HEK293 (cell line): Measurements from ENCODE around the gene KLHL15.

Source experiments
- CTCF ChIA-PET: fragments of 350-600 bp; formaldehyde crosslinking; extraction: SDS; loops from one replicate; lab custom pipeline; 2021; ENCODE audit warnings: antibody characterized with exemption; lab: Yijun Ruan, JAX
- POLR2A ChIA-PET: fragments of 300-600 bp; formaldehyde crosslinking; extraction: SDS; loops from one replicate; lab custom pipeline; 2020; ENCODE audit warnings: antibody characterized with exemption, inconsistent platforms; lab: Yijun Ruan, JAX
- H3K27ac ChIP-seq: fragments of 200-500 bp; sonication (Bioruptor generic); 2 replicates; pipeline ENCODE4 v1.5.1; 2014; ENCODE audit warnings: low read depth, low read length, control low read depth, inconsistent platforms; ENCODE audit errors: extremely low read depth
- H3K36me3 ChIP-seq, 2 experiments: fragments of 200-500 bp in 1 of 2; sonication (Bioruptor generic) in 1 of 2; 1 replicate in 1 of 2; 2 replicates in 1 of 2; pipeline ENCODE4 v1.5.1; 2014 to 2017; ENCODE audit warnings: inconsistent platforms in 2 of 2, low read length in 2 of 2; ENCODE audit not compliant: control insufficient read depth in 2 of 2, insufficient read depth in 1 of 2
- H3K4me1 ChIP-seq: fragments of 200-500 bp; sonication (Bioruptor generic); 2 replicates; pipeline ENCODE4 v1.5.1; 2014; ENCODE audit warnings: mild to moderate bottlenecking, low read length, inconsistent platforms; ENCODE audit not compliant: control insufficient read depth, insufficient read depth
- H3K4me3 ChIP-seq: 2 replicates; pipeline ENCODE4 v1.5.1; 2011; ENCODE audit warnings: low read depth, mild to moderate bottlenecking, control low read depth, low read length, moderate library complexity
- H3K9me3 ChIP-seq: fragments of 200-500 bp; sonication (Bioruptor generic); 2 replicates; pipeline ENCODE4 v1.5.1; 2014; ENCODE audit warnings: low read depth, low read length, inconsistent platforms; ENCODE audit not compliant: control insufficient read depth, insufficient read depth
- HOXC10 ChIP-seq: sonication (generic); formaldehyde crosslinking; IDR thresholded peaks from 2 replicates; pipeline ENCODE4 v1.8.1; 2023; ENCODE audit warnings: mild to moderate bottlenecking, missing genetic modification reagents
- KLF16 ChIP-seq: fragments of 450-650 bp; formaldehyde crosslinking; IDR thresholded peaks from 2 replicates; pipeline ENCODE4 v1.5.1; 2017; ENCODE audit warnings: missing biosample characterization, missing genetic modification characterization
- OVOL3 ChIP-seq: fragments of 450-650 bp; formaldehyde crosslinking; IDR thresholded peaks from 2 replicates; pipeline ENCODE4 v1.5.1; 2016; ENCODE audit warnings: missing biosample characterization, missing genetic modification characterization
- ZNF133 ChIP-seq: fragments of 450-650 bp; formaldehyde crosslinking; IDR thresholded peaks from 2 replicates; pipeline ENCODE4 v1.5.1; 2016; ENCODE audit warnings: missing biosample characterization, missing genetic modification characterization
- ZNF292 ChIP-seq: fragments of 450-650 bp; formaldehyde crosslinking; IDR thresholded peaks from 2 replicates; pipeline ENCODE4 v1.5.1; 2016; ENCODE audit warnings: low read depth, missing biosample characterization, missing genetic modification characterization, borderline replicate concordance
- ZNF341 ChIP-seq: fragments of 450-650 bp; formaldehyde crosslinking; IDR thresholded peaks from 2 replicates; pipeline ENCODE4; 2016; ENCODE audit warnings: low read depth, missing biosample characterization, missing genetic modification characterization
- ZNF473 ChIP-seq: fragments of 450-650 bp; formaldehyde crosslinking; IDR thresholded peaks from 2 replicates; pipeline ENCODE4 v1.5.1; 2017; ENCODE audit warnings: missing biosample characterization, missing genetic modification characterization
- ZNF48 ChIP-seq: fragments of 450-650 bp; formaldehyde crosslinking; IDR thresholded peaks from 2 replicates; pipeline ENCODE4 v1.5.1; 2016; ENCODE audit warnings: missing biosample characterization, missing genetic modification characterization
- ZNF549 ChIP-seq: fragments of 450-650 bp; IDR thresholded peaks from 2 replicates; pipeline ENCODE4 v1.5.1; 2018; ENCODE audit warnings: missing biosample characterization, missing genetic modification characterization, mild to moderate bottlenecking, inconsistent platforms, moderate library complexity
- ZNF596 ChIP-seq: fragments of 450-650 bp; IDR thresholded peaks from 2 replicates; pipeline ENCODE4 v1.5.0; 2018; ENCODE audit warnings: missing biosample characterization, mild to moderate bottlenecking, missing genetic modification characterization, moderate library complexity
- ZNF707 ChIP-seq: fragments of 450-650 bp; formaldehyde crosslinking; IDR thresholded peaks from 2 replicates; pipeline ENCODE4 v1.5.1; 2016; ENCODE audit warnings: missing biosample characterization, missing genetic modification characterization
- ZNF791 ChIP-seq: fragments of 450-650 bp; formaldehyde crosslinking; IDR thresholded peaks from 2 replicates; pipeline ENCODE4 v1.5.1; 2016; ENCODE audit warnings: missing biosample characterization, missing genetic modification characterization
- ZNF830 ChIP-seq: fragments of 450-650 bp; IDR thresholded peaks from 2 replicates; pipeline ENCODE4 v1.5.0; 2018; ENCODE audit warnings: missing biosample characterization, missing genetic modification characterization, low read depth, mild to moderate bottlenecking, moderate library complexity
- TF ChIP-seq, protein P1 (sequence below): fragments of 450-650 bp; formaldehyde crosslinking; IDR thresholded peaks from 2 replicates; pipeline ENCODE4 v1.5.1; 2016; ENCODE audit warnings: missing biosample characterization, missing genetic modification characterization, borderline replicate concordance
- TF ChIP-seq, protein P2 (sequence below): fragments of 450-650 bp; formaldehyde crosslinking; IDR thresholded peaks from 2 replicates; pipeline ENCODE4 v1.5.1; 2016; ENCODE audit warnings: missing biosample characterization, missing genetic modification characterization
- TF ChIP-seq, protein P3 (sequence below): fragments of 450-650 bp; formaldehyde crosslinking; IDR thresholded peaks from 2 replicates; pipeline ENCODE4 v1.5.0; 2017; ENCODE audit warnings: missing biosample characterization, missing genetic modification characterization, borderline replicate concordance
- TF ChIP-seq, protein P4 (sequence below): fragments of 450-650 bp; formaldehyde crosslinking; IDR thresholded peaks from 2 replicates; pipeline ENCODE4 v1.5.1; 2017; ENCODE audit warnings: missing biosample characterization, missing genetic modification characterization

The KLHL15 gene

DNA sequence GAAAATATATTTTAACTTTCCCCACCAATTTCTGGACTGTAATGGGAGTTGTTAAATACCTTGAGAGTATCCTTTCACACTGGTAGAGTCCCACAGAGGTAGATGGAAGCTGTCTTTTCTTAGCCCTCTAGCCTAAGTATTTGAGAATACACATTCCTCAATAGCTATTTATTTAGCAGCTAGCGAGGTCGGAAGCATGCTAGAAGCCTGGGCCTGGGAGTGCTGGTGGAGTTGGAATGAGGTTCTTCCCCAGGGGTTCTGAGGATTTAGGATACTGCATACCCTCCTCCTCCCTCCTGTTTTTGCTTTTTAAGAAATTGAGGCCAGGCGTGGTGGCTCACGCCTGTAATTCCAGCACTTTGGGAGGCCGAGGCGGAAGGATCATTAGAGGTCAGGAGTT, 999 bp upstream of the KLHL15 start:
- TF ChIP-seq ZNF707 (tag by site-specific recombination) (no peak), OVOL3 (no peak), HOXC10 (CRISPR knock-in tag) (no peak), ZNF133 (no peak), ZNF341 (tag by site-specific recombination) (no peak), KLF16 (no peak), ZNF473 (tag by site-specific recombination) (no peak), ZNF830 (tag by site-specific recombination) (no peak), ZNF292 (tag by site-specific recombination) (no peak), ZNF791 (tag by site-specific recombination) (no peak), ZNF596 (tag by site-specific recombination) (no peak), ZNF549 (tag by site-specific recombination) (no peak), ZNF48 (tag by site-specific recombination) (no peak)
- TF ChIP-seq, protein P1, sequence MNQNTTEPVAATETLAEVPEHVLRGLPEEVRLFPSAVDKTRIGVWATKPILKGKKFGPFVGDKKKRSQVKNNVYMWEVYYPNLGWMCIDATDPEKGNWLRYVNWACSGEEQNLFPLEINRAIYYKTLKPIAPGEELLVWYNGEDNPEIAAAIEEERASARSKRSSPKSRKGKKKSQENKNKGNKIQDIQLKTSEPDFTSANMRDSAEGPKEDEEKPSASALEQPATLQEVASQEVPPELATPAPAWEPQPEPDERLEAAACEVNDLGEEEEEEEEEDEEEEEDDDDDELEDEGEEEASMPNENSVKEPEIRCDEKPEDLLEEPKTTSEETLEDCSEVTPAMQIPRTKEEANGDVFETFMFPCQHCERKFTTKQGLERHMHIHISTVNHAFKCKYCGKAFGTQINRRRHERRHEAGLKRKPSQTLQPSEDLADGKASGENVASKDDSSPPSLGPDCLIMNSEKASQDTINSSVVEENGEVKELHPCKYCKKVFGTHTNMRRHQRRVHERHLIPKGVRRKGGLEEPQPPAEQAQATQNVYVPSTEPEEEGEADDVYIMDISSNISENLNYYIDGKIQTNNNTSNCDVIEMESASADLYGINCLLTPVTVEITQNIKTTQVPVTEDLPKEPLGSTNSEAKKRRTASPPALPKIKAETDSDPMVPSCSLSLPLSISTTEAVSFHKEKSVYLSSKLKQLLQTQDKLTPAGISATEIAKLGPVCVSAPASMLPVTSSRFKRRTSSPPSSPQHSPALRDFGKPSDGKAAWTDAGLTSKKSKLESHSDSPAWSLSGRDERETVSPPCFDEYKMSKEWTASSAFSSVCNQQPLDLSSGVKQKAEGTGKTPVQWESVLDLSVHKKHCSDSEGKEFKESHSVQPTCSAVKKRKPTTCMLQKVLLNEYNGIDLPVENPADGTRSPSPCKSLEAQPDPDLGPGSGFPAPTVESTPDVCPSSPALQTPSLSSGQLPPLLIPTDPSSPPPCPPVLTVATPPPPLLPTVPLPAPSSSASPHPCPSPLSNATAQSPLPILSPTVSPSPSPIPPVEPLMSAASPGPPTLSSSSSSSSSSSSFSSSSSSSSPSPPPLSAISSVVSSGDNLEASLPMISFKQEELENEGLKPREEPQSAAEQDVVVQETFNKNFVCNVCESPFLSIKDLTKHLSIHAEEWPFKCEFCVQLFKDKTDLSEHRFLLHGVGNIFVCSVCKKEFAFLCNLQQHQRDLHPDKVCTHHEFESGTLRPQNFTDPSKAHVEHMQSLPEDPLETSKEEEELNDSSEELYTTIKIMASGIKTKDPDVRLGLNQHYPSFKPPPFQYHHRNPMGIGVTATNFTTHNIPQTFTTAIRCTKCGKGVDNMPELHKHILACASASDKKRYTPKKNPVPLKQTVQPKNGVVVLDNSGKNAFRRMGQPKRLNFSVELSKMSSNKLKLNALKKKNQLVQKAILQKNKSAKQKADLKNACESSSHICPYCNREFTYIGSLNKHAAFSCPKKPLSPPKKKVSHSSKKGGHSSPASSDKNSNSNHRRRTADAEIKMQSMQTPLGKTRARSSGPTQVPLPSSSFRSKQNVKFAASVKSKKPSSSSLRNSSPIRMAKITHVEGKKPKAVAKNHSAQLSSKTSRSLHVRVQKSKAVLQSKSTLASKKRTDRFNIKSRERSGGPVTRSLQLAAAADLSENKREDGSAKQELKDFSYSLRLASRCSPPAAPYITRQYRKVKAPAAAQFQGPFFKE (tag by site-specific recombination) = no peak
- TF ChIP-seq, protein P2, sequence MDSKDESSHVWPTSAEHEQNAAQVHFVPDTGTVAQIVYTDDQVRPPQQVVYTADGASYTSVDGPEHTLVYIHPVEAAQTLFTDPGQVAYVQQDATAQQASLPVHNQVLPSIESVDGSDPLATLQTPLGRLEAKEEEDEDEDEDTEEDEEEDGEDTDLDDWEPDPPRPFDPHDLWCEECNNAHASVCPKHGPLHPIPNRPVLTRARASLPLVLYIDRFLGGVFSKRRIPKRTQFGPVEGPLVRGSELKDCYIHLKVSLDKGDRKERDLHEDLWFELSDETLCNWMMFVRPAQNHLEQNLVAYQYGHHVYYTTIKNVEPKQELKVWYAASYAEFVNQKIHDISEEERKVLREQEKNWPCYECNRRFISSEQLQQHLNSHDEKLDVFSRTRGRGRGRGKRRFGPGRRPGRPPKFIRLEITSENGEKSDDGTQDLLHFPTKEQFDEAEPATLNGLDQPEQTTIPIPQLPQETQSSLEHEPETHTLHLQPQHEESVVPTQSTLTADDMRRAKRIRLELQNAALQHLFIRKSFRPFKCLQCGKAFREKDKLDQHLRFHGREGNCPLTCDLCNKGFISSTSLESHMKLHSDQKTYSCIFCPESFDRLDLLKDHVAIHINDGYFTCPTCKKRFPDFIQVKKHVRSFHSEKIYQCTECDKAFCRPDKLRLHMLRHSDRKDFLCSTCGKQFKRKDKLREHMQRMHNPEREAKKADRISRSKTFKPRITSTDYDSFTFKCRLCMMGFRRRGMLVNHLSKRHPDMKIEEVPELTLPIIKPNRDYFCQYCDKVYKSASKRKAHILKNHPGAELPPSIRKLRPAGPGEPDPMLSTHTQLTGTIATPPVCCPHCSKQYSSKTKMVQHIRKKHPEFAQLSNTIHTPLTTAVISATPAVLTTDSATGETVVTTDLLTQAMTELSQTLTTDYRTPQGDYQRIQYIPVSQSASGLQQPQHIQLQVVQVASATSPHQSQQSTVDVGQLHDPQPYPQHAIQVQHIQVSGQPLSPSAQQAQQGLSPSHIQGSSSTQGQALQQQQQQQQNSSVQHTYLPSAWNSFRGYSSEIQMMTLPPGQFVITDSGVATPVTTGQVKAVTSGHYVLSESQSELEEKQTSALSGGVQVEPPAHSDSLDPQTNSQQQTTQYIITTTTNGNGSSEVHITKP = no peak
- TF ChIP-seq, protein P3, sequence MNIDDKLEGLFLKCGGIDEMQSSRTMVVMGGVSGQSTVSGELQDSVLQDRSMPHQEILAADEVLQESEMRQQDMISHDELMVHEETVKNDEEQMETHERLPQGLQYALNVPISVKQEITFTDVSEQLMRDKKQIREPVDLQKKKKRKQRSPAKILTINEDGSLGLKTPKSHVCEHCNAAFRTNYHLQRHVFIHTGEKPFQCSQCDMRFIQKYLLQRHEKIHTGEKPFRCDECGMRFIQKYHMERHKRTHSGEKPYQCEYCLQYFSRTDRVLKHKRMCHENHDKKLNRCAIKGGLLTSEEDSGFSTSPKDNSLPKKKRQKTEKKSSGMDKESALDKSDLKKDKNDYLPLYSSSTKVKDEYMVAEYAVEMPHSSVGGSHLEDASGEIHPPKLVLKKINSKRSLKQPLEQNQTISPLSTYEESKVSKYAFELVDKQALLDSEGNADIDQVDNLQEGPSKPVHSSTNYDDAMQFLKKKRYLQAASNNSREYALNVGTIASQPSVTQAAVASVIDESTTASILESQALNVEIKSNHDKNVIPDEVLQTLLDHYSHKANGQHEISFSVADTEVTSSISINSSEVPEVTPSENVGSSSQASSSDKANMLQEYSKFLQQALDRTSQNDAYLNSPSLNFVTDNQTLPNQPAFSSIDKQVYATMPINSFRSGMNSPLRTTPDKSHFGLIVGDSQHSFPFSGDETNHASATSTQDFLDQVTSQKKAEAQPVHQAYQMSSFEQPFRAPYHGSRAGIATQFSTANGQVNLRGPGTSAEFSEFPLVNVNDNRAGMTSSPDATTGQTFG = no peak
- TF ChIP-seq, protein P4, sequence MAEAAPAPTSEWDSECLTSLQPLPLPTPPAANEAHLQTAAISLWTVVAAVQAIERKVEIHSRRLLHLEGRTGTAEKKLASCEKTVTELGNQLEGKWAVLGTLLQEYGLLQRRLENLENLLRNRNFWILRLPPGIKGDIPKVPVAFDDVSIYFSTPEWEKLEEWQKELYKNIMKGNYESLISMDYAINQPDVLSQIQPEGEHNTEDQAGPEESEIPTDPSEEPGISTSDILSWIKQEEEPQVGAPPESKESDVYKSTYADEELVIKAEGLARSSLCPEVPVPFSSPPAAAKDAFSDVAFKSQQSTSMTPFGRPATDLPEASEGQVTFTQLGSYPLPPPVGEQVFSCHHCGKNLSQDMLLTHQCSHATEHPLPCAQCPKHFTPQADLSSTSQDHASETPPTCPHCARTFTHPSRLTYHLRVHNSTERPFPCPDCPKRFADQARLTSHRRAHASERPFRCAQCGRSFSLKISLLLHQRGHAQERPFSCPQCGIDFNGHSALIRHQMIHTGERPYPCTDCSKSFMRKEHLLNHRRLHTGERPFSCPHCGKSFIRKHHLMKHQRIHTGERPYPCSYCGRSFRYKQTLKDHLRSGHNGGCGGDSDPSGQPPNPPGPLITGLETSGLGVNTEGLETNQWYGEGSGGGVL = no peak
- CTCF ChIA-PET = interaction anchor here (0.6 kb wide), 2 partner anchors 217 to 219 kb away, joined by 3 to 4 read pairs; no protein-coding TSS in a partner anchor
- POLR2A ChIA-PET = interaction anchor here (4.1 kb wide), 1 partner anchor 26 kb away, joined by 66 read pairs; the partner anchor contains the start of gene EIF2S3
- H3K27ac ChIP-seq = no peak overlapping the region
- no peaks in the 10 kb centered on the region for H3K4me1 ChIP-seq
- peaks cover 0 to 3% of the 10 kb centered on the region in 2 experiments; a peak in 2 of 3 replicates for H3K36me3 ChIP-seq
- no peak overlapping the region for H3K4me3 ChIP-seq
- no peaks in the 10 kb centered on the region for H3K9me3 ChIP-seq
